ENCODE results near the gene PPP1R16B. TPM values are rescaled to one million over a fixed set of nuclear protein-coding genes. Genes with fewer than 3 reads are reported as not detected.

The PPP1R16B gene
- total and polyA plus RNA-seq, 10 of the 15 experiments (the other 5 are each of a cell fraction or from before 2014, with no cell fraction given), result 13.4 to 90.2 (median 66.7) TPM

GRCh38 chr20:38840053-38840893 is 34.8 kb downstream of the PPP1R16B start:
- no peak for FAIRE-seq
- Histone ChIP-seq H3K79me2 (ENCODE audit: control insufficient read depth, insufficient read depth, low read length) (peaks cover 72% of the 10 kb centered on the region), H3K9me3 (replicated peaks; ENCODE audit: control insufficient read depth, insufficient read depth, low read length) (no peaks in the 10 kb centered on the region; the same call in 2 of the 3 replicates), H3K4me2 (ENCODE audit: control insufficient read depth, insufficient read depth) (peak overlapping the region; percentile 18), H3K36me3 (ENCODE audit: control insufficient read depth in 2 of 2, insufficient read depth in 2 of 2, low read length in 1 of 2) (peaks cover 24 to 33% of the 10 kb centered on the region in 2 experiments), H3K27me3 (replicated peaks in 1 of 2; ENCODE audit: control insufficient read depth in 2 of 2, insufficient read depth in 2 of 2, low read length in 1 of 2) (no peaks in the 10 kb centered on the region), H3K4me1 (ENCODE audit: control insufficient read depth, insufficient read depth, low read length) (peaks cover 75% of the 10 kb centered on the region), H3K4me3 (no peak overlapping the region), H2AFZ (ENCODE audit: control insufficient read depth, low read depth, low read length) (no peak overlapping the region), H4K20me1 (ENCODE audit: control insufficient read depth, insufficient read depth) (no peaks in the 10 kb centered on the region), H3K27ac (ENCODE audit: control insufficient read depth, insufficient read depth) (peak overlapping the region; percentile 63), H3K9ac (ENCODE audit: control insufficient read depth, insufficient read depth, low read length) (0 out of 2 replicates have a peak overlapping the region, but pooled peaks have one; percentile 1)
- no peak for ATAC-seq
- BruUV-seq (replicated peaks), result no TSS peak
- POLR2A ChIA-PET, result interaction anchor here (0.9 to 4.7 kb wide), 11 partner anchors 20 to 39 kb away, joined by 3 to 59 read pairs (median 4); partner anchors contain the start of gene PPP1R16B
- intact Hi-C loops (cut with micrococcal nuclease; ENCODE audit: unreplicated experiment), result no loop called here
- SMC1A ChIA-PET (ENCODE audit: uncharacterized antibody, unreplicated experiment), result interaction anchor here (0.6 to 13.8 kb wide), 8 partner anchors 14 to 147 kb away, joined by 3 to 187 read pairs (median 3); partner anchors contain the start of gene PPP1R16B
- DNase-seq (ENCODE audit: low read depth, low spot score), result no peak
- RAD21 ChIA-PET (ENCODE audit: unreplicated experiment), result interaction anchor here (0.8 to 5.6 kb wide), 5 partner anchors 21 to 52 kb away, joined by 3 to 120 read pairs (median 78); partner anchors contain the start of gene PPP1R16B
- in situ Hi-C loops (cut with MboI), result no loop called here
- TF ChIP-seq TAF1 (IDR thresholded peaks at IDR 0.05; ENCODE audit: borderline replicate concordance, low read depth, low read length) (no peak), HSF1 (IDR thresholded peaks at IDR 0.05; ENCODE audit: low read depth, low read length) (no peak), PKNOX1 (IDR thresholded peaks at IDR 0.05) (no peak), WRNIP1 (IDR thresholded peaks at IDR 0.05; ENCODE audit: borderline replicate concordance, low read depth, low read length) (no peak), DPF2 (IDR thresholded peaks at IDR 0.05) (no peak), E2F8 (IDR thresholded peaks at IDR 0.05; ENCODE audit: low read depth, partially characterized antibody) (no peak), E2F4 (IDR thresholded peaks at IDR 0.05; ENCODE audit: low read depth, low read length) (no peak), RELB (IDR thresholded peaks at IDR 0.05; ENCODE audit: low read depth) (no peak), CREB1 (IDR thresholded peaks at IDR 0.05; ENCODE audit: low read depth) (no peak), NBN (IDR thresholded peaks at IDR 0.05) (no peak), ZZZ3 (IDR thresholded peaks at IDR 0.05; ENCODE audit: control insufficient read depth, insufficient read length, low read depth) (no peak), BRCA1 (IDR thresholded peaks at IDR 0.05; ENCODE audit: low read depth, low read length) (no peak)
- CTCF ChIA-PET, result interaction anchor here (0.6 to 9.6 kb wide), 8 partner anchors 19 to 315 kb away, joined by 3 to 160 read pairs (median 16); no protein-coding TSS in a partner anchor
- 93% methylated on average over 13 of the region's 14 CpGs for WGBS (ENCODE audit: insufficient coverage, insufficient replicate concordance, low lambda C conversion rate, missing lambda C conversion rate)

Measured in GM12878 (cell line).